Measurements from ENCODE around the gene SLC17A7.

GRCh38 chr19:49425178-49425577 is 16.1 kb downstream of the SLC17A7 start, which contains the start of gene GFY:
- TF ChIP-seq CTCF (conservative IDR thresholded peaks at IDR 0.05) (no peak), ZFX (IDR thresholded peaks at IDR 0.05) (no peak)

All from C4-2B (cell line).